ENCODE measurements around the gene TRPC6. TPM values are rescaled to one million over a fixed set of nuclear protein-coding genes. Genes with fewer than 3 reads are reported as not detected.

TRPC6 gene
- total and polyA plus RNA-seq, 9 of the 15 experiments (the other 6 are each of a cell fraction or from before 2014, with no cell fraction given), result not detected

GRCh38 chr11:101567071-101567470, 16.7 kb downstream of the TRPC6 start (continued):
- TF ChIP-seq ILF3 (IDR thresholded peaks at IDR 0.05; ENCODE audit: borderline replicate concordance), result no peak

- no peak overlapping the region for H3K9ac ChIP-seq (ENCODE audit: insufficient read depth in 1 of 2, low read depth in 2 of 2, low read length in 2 of 2)
- WGBS (ENCODE audit: insufficient coverage, low coverage, missing lambda C conversion rate), result 0% methylated on average over 7 of the region's 8 CpGs
- H4K20me1 ChIP-seq (replicated peaks; ENCODE audit: control insufficient read depth, insufficient read depth, low read length), result no peaks in the 10 kb centered on the region
- no peak overlapping the region for H3K4me2 ChIP-seq (ENCODE audit: insufficient read depth, low read length)
- no peak overlapping the region for H3K27ac ChIP-seq (ENCODE audit: extremely low read depth, low read depth, low read length)
- no peak overlapping the region for H3K4me3 ChIP-seq
- ATAC-seq (no peak), FAIRE-seq (no peak), DNase-seq (ENCODE audit: extremely low read depth in 1 of 4, low spot score in 3 of 4) (no peak)
- ChIA-PET CTCF (ENCODE audit: low intra/inter-chr PET ratio) (no interaction called here), POLR2A (no interaction called here)
- intact Hi-C loops (cut with micrococcal nuclease), result no loop called here
- no peaks in the 10 kb centered on the region for H3K9me1 ChIP-seq (ENCODE audit: control insufficient read depth, insufficient read depth, low read length)
- H3K36me3 ChIP-seq (ENCODE audit: control insufficient read depth, insufficient read depth, low read length), result no peaks in the 10 kb centered on the region
- no peaks in the 10 kb centered on the region for H3K4me1 ChIP-seq (replicated peaks in 1 of 2; ENCODE audit: control insufficient read depth in 2 of 2, insufficient read depth in 2 of 2, low read length in 2 of 2)
- TF ChIP-seq MYNN (IDR thresholded peaks at IDR 0.05) (no peak), MYNN (CRISPR knock-in tag; IDR thresholded peaks at IDR 0.05) (no peak), MEIS2 (IDR thresholded peaks at IDR 0.05; ENCODE audit: partially characterized antibody) (no peak), ZNF12 (CRISPR knock-in tag; IDR thresholded peaks at IDR 0.05) (no peak), ZNF124 (CRISPR knock-in tag; IDR thresholded peaks at IDR 0.05) (no peak)
- H3K27me3 ChIP-seq (ENCODE audit: control insufficient read depth in 2 of 2, insufficient read depth in 2 of 2, low read length in 2 of 2), result no peaks in the 10 kb centered on the region
- H3K9me3 ChIP-seq (replicated peaks; ENCODE audit: control insufficient read depth, insufficient read depth, low read depth, low read length), result no peaks in the 10 kb centered on the region
- no peak overlapping the region for H2AFZ ChIP-seq (ENCODE audit: low read depth, low read length)
- no TSS peak for BruUV-seq (replicated peaks)
- in situ Hi-C loops (cut with MboI), result no loop called here
- no peaks in the 10 kb centered on the region for H3K79me2 ChIP-seq (ENCODE audit: control insufficient read depth, insufficient read depth, low read length)
Measured at GRCh38 chr11:101566626-101567025, 17.2 kb downstream of the TRPC6 start.

DNA sequence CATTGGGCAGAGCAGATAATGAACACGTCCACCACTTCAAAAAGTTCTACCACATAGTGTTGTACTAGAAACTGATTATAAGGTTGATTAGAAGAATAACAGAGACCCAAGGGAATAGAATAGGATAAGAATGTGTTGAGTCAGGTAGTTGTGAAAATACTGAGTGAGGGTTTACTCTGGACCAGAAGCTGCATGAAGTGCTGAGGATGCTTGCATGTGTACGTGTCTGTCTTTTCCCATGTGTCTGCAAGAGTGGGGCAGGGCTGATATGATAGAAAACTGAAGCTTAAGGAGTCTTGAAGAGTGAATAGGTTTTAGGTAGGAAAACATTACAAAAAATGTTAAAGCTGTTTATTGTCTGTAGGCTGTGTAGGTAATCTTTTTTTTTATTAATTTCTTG, 20.6 kb downstream of the TRPC6 start:
- no peak overlapping the region for H2AFZ ChIP-seq (ENCODE audit: low read depth, low read length)
- no peaks in the 10 kb centered on the region for H3K4me1 ChIP-seq (replicated peaks in 1 of 2; ENCODE audit: control insufficient read depth in 2 of 2, insufficient read depth in 2 of 2, low read length in 2 of 2)
- H3K9me3 ChIP-seq (replicated peaks; ENCODE audit: control insufficient read depth, insufficient read depth, low read depth, low read length), result no peaks in the 10 kb centered on the region
- H3K4me2 ChIP-seq (ENCODE audit: insufficient read depth, low read length), result no peak overlapping the region
- H3K27ac ChIP-seq (ENCODE audit: extremely low read depth, low read depth, low read length), result no peak overlapping the region
- no peaks in the 10 kb centered on the region for H3K27me3 ChIP-seq (ENCODE audit: control insufficient read depth in 2 of 2, insufficient read depth in 2 of 2, low read length in 2 of 2)
- no peak for DNase-seq (ENCODE audit: extremely low read depth in 1 of 4, low spot score in 3 of 4)
- ChIA-PET CTCF (ENCODE audit: low intra/inter-chr PET ratio) (no interaction called here), POLR2A (no interaction called here)
- no peaks in the 10 kb centered on the region for H3K9me1 ChIP-seq (ENCODE audit: control insufficient read depth, insufficient read depth, low read length)
- H3K9ac ChIP-seq (ENCODE audit: insufficient read depth in 1 of 2, low read depth in 2 of 2, low read length in 2 of 2), result no peak overlapping the region
- WGBS (ENCODE audit: insufficient coverage, low coverage, missing lambda C conversion rate), result 0% methylated on average over 2 of the region's 2 CpGs
- no TSS peak for BruUV-seq (replicated peaks)
- H3K79me2 ChIP-seq (ENCODE audit: control insufficient read depth, insufficient read depth, low read length), result no peaks in the 10 kb centered on the region
- H3K36me3 ChIP-seq (ENCODE audit: control insufficient read depth, insufficient read depth, low read length), result no peaks in the 10 kb centered on the region
- in situ Hi-C loops (cut with MboI), result no loop called here
- FAIRE-seq, result no peak
- intact Hi-C loops (cut with micrococcal nuclease), result no loop called here
- no peak overlapping the region for H3K4me3 ChIP-seq
- no peak for ATAC-seq
- no peaks in the 10 kb centered on the region for H4K20me1 ChIP-seq (replicated peaks; ENCODE audit: control insufficient read depth, insufficient read depth, low read length)
- TF ChIP-seq ZNF239 (CRISPR knock-in tag; IDR thresholded peaks at IDR 0.05), result no peak
- no peak for TF ChIP-seq ZFP1 (CRISPR knock-in tag; IDR thresholded peaks at IDR 0.05)
- TF ChIP-seq FOXA1 (IDR thresholded peaks at IDR 0.05; ENCODE audit: borderline replicate concordance), result no peak
- no peak for TF ChIP-seq FOXK2 (conservative IDR thresholded peaks at IDR 0.05 in 1 of 2, IDR thresholded peaks at IDR 0.05 in 1 of 2; ENCODE audit: low read depth in 2 of 2)
- no peak for TF ChIP-seq MAFF (IDR thresholded peaks at IDR 0.05; ENCODE audit: low read length)
- TF ChIP-seq KAT8 (IDR thresholded peaks at IDR 0.05; ENCODE audit: low read depth), result no peak
- no peak for TF ChIP-seq STAT5B (CRISPR knock-in tag; IDR thresholded peaks at IDR 0.05)
- no peak for TF ChIP-seq NELFE (IDR thresholded peaks at IDR 0.05; ENCODE audit: insufficient read depth, insufficient read length)
- no peak for TF ChIP-seq RBBP5 (IDR thresholded peaks at IDR 0.05; ENCODE audit: borderline replicate concordance, insufficient read depth, low read length, poor library complexity, severe bottlenecking)
- TF ChIP-seq ZNF830 (CRISPR knock-in tag; IDR thresholded peaks at IDR 0.05), result no peak
- no peak for TF ChIP-seq ZNF586 (CRISPR knock-in tag; conservative IDR thresholded peaks at IDR 0.05)
- TF ChIP-seq TFAP4 (CRISPR knock-in tag; IDR thresholded peaks at IDR 0.05; ENCODE audit: borderline replicate concordance), result no peak

All from K562 (cell line).